Large intestine (tissue), 3 donors: ENCODE results near the gene STK4. TPM values are rescaled to one million over a fixed set of nuclear protein-coding genes. Genes with fewer than 3 reads are reported as not detected.

Source experiments
- DNase-seq, 2 donors: peaks; one replicate each; pipeline versions ENCODE4 v3.0.0 to v3.0.0-alpha.2; 2013
- H3K27ac ChIP-seq: one replicate; pipeline ENCODE4 v1.5.1; 2013; ENCODE audit warnings: low read length
- H3K27me3 ChIP-seq: 2 replicates; pipeline ENCODE4 v1.6.1; 2013; ENCODE audit warnings: low read length; ENCODE audit not compliant: control insufficient read depth, insufficient read depth
- H3K36me3 ChIP-seq: 2 replicates; pipeline ENCODE4 v1.6.1; 2013; ENCODE audit warnings: low read length; ENCODE audit not compliant: control insufficient read depth, insufficient read depth
- H3K4me1 ChIP-seq: one replicate; pipeline ENCODE4 v1.6.1; 2013; ENCODE audit warnings: low read length; ENCODE audit not compliant: control insufficient read depth, insufficient read depth
- H3K4me3 ChIP-seq: one replicate; pipeline ENCODE4 v1.5.1; 2013; ENCODE audit warnings: low read length
- H3K9me3 ChIP-seq: one replicate; pipeline ENCODE4 v1.6.1; 2013; ENCODE audit warnings: mild to moderate bottlenecking, low read depth, low read length, moderate library complexity; ENCODE audit not compliant: control insufficient read depth
- WGBS: methylation state at CpG from one replicate; pipeline ENCODE4 v1.1.5; 2013; ENCODE audit warnings: low lambda C conversion rate; ENCODE audit not compliant: insufficient coverage; 5-methylcytosine and 5-hydroxymethylcytosine counted together
- polyA plus RNA-seq: library from polyadenylated mRNA; unstranded; fragments of 120-200 nt; gene quantifications from one replicate; pipeline ENCODE4 v1.2.1, GENCODE V29; 2013

The STK4 gene
- polyA plus RNA-seq, 1 donor, result 15.8 TPM

DNA sequence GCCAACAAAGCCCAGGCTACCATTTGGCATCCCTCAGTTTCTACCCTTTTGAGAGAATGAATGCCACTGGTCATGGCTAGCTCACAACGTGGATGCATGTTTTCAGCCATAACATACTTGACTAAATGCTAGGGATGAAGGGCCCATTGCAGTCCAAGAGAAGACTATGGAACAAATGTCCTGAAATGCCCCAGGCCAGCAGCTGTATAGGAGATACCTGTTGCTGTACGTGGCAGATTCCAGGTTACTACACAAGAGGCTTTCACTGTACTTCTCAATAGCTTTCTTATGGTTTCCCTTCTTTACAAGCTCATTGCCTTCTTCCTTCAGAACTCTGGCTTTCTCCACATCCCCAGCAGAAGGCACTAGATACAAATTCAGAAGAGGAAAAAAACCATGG is 17.8 kb upstream of the STK4 start:
- WGBS, result 100% methylated on average over 1 of the region's 2 CpGs

DNA sequence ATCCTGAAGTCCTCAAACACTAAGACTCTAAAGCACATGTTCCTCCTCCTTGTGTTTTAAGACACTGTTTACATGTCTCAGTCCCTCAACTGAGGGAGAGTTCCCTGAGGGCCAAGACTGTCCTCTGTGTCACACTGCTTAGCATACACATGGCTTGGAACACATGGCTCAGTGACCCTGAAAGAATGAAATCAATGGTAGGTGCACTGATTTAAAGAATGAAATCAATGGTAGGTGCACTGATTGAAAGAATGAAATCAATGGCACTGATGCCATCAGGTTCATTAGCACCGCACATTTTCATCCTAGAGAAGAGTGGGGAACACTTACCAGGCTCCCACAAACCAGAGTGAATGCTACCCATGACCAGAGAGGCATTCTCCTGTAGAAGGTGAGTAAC is 15.9 kb upstream of the STK4 start:
- no peaks in the 10 kb centered on the region for H3K9me3 ChIP-seq
- no peaks in the 10 kb centered on the region for H3K27me3 ChIP-seq
- no peak for DNase-seq
- H3K4me1 ChIP-seq, result no peaks in the 10 kb centered on the region
- no peak overlapping the region for H3K27ac ChIP-seq
- no CpG with 5 or more reads among the region's 1 CpG for WGBS
- peaks cover 77% of the 10 kb centered on the region for H3K36me3 ChIP-seq
- no peak overlapping the region for H3K4me3 ChIP-seq

More for the DNA sequence above, 17.8 kb upstream of the STK4 start:
- no peak overlapping the region for H3K4me3 ChIP-seq
- no peak for DNase-seq
- no peaks in the 10 kb centered on the region for H3K9me3 ChIP-seq
- no peaks in the 10 kb centered on the region for H3K27me3 ChIP-seq
- H3K4me1 ChIP-seq, result no peaks in the 10 kb centered on the region
- peaks cover 70% of the 10 kb centered on the region for H3K36me3 ChIP-seq
- H3K27ac ChIP-seq, result no peak overlapping the region

DNA sequence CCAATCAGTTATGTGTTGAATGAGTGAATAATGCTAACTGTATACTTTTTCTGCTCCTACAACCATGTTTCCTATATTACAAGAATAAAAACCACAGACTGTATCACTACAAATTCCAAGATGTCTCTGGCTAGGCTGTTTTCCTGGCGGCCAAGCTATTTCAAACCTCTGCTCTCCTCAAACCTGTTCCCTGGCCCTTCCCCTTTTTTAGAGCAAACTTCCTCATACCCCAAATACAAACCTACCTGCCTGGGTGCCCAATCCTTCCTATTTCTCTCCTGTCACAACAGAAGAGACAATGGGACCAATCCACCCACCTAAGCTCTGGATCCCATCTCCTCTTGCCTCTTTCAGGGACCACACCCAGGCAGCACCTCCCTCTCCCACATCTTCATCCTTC is 13.6 kb upstream of the STK4 start:
- H3K4me1 ChIP-seq, result no peaks in the 10 kb centered on the region
- peaks cover 78% of the 10 kb centered on the region for H3K36me3 ChIP-seq
- H3K27me3 ChIP-seq, result no peaks in the 10 kb centered on the region
- WGBS, result 80% methylated on average over 1 of the region's 1 CpG
- H3K4me3 ChIP-seq, result no peak overlapping the region
- no peak for DNase-seq
- no peak overlapping the region for H3K27ac ChIP-seq
- H3K9me3 ChIP-seq, result no peaks in the 10 kb centered on the region

DNA sequence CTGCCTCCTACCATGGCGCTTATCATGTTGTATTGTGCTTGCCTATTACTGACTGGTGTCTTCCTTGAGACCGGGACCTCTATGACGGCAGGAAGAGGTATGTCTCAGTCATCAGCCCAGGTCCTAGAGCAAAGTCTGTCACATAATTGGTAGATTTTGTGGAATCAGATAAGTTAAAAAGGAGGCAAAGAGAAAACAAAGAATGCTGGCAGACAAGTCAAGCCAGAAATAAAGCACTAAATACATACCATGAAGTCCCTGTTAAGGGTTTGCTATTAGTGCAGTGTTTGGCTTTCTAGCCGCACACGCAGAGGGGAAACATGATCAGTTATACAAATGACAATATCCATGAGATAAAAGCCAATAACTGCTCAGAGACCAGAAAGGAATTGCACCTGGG is 12.1 kb upstream of the STK4 start:
- WGBS, result 100% methylated on average over 1 of the region's 5 CpGs
- peak in 1 of 2 donors; percentile 16 for DNase-seq
- Histone ChIP-seq H3K4me3 (no peak overlapping the region), H3K27ac (no peak overlapping the region), H3K27me3 (no peaks in the 10 kb centered on the region), H3K4me1 (peaks cover 6% of the 10 kb centered on the region), H3K9me3 (no peaks in the 10 kb centered on the region), H3K36me3 (peaks cover 65% of the 10 kb centered on the region)

DNA sequence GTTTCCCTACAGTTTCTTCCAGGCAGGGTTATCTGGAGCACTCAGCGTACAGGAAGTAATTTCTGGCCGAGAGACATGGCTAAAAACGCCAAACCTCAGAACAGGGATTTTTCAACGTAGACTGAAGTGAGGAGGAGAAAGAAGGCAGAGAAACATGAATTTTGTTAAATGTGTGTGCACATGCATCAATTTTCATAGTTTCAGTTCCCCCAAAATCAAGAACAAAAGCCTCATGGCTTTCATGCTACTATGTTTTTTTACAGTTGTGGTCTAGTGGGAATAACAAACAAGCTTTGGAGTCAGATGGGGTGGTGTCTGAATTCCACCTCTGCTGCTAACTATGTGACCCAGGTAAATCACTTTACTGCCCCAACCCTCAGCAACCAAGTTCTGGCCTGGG is 11.0 kb upstream of the STK4 start:
- DNase-seq, result no peak
- Histone ChIP-seq H3K4me1 (peaks cover 6% of the 10 kb centered on the region), H3K27ac (no peak overlapping the region), H3K9me3 (no peaks in the 10 kb centered on the region), H3K27me3 (no peaks in the 10 kb centered on the region), H3K36me3 (peaks cover 57% of the 10 kb centered on the region), H3K4me3 (no peak overlapping the region)
- WGBS, result no CpG with 5 or more reads among the region's 4 CpGs

DNA sequence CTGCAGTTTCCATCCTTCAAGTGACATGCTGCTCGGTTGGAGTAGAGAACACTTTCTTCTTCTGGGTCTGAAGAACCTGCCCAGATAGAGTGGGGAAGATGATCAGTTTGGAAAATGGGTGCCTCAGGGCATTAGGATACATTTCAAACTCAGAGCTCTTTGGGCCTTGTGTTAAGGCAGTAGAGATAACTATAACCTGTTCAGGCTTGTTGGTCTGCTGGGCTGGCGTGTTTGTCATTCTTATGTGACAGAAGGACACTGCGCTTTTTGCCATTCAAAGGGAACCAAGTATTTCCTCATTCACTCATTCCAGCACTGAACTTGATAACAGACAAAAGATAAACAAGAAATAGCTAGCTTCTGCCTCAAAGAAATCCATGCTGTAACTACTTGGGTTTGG is 9.9 kb upstream of the STK4 start:
- Histone ChIP-seq H3K4me1 (peaks cover 9% of the 10 kb centered on the region), H3K4me3 (no peak overlapping the region), H3K27ac (no peak overlapping the region), H3K9me3 (no peaks in the 10 kb centered on the region), H3K27me3 (no peaks in the 10 kb centered on the region), H3K36me3 (peaks cover 46% of the 10 kb centered on the region)
- no peak for DNase-seq
- WGBS, result no CpG with 5 or more reads among the region's 3 CpGs

DNA sequence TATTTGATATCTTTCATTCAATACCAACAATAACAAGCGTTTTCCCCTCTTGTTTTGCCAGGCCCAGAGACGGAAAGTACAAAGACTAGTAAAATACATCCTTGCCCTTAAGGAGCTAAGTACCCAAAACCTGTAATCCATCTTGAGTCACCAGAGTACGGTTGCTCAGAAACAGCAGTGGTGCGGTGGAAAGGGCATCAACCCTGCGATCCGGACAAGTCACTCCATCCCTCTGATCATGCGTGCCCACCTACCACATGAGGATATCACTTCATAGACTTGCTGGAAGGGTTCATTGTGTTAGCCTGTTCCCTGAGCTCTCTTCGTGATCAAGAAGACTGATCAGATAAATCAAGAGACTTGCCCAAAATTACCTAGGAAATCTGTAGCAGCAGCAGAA is 8.0 kb upstream of the STK4 start:
- H3K4me1 ChIP-seq, result peaks cover 9% of the 10 kb centered on the region
- no peaks in the 10 kb centered on the region for H3K27me3 ChIP-seq
- H3K9me3 ChIP-seq, result no peaks in the 10 kb centered on the region
- no peak overlapping the region for H3K27ac ChIP-seq
- peaks cover 30% of the 10 kb centered on the region for H3K36me3 ChIP-seq
- DNase-seq, result no peak
- no peak overlapping the region for H3K4me3 ChIP-seq
- no CpG with 5 or more reads among the region's 8 CpGs for WGBS

DNA sequence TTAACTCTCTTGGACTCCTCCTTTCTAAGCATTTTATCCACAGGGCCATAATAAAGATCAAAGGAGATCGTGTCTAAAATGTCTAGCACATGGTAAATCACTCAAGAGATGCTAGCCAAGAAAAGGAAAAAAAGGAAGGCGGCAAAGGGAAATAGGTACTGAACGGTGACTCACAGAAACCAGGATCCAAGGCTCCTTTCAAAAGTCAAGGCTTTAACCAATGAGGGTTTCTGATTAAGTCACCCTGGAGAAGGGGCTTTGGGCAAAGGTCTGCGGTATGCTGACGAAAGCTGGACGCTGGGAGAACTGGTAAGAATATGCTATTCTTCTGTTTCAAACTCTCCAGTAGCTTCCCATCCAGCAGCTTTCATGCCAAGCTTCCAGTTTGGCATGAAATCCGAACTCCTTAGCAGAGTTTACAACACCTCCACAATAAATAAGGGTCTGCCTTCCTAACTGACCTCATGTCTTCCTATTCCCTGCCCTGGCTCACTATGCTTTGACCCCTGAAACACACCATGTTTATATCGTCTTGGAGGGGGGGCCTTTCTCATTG is 7.2 kb upstream of the STK4 start:
- Histone ChIP-seq H3K27ac (no peak overlapping the region), H3K27me3 (no peaks in the 10 kb centered on the region), H3K9me3 (no peaks in the 10 kb centered on the region), H3K4me3 (peak overlapping the region; percentile 79), H3K36me3 (peaks cover 21% of the 10 kb centered on the region), H3K4me1 (peaks cover 9% of the 10 kb centered on the region)
- WGBS, result 0% methylated on average over 1 of the region's 8 CpGs
- peak; percentile 15 to 54 for DNase-seq

DNA sequence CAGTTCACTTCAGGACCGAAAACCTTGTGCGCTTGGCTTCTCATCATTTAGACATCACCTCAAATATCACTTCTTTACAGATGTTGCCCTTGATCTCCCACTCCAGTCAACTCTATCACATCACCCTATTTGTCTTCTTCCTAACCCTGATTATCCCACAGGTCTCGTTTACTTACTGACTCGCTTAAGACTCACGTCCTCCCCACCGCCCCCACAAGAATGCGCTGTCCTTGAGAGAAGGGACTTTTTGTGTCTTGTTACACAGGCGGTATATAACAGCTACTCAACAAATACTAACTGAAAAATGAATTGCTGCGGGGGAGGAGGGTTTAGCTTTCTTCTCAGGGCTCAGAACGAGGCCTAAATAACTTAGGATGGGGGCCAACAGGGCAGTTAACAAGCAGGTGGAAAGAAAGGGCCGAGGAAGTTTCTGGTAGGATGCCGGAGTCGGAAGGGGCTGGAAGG is 6.6 kb upstream of the STK4 start:
- 0% methylated on average over 2 of the region's 13 CpGs for WGBS
- DNase-seq, result peak in 1 of 2 donors; percentile 59

DNA sequence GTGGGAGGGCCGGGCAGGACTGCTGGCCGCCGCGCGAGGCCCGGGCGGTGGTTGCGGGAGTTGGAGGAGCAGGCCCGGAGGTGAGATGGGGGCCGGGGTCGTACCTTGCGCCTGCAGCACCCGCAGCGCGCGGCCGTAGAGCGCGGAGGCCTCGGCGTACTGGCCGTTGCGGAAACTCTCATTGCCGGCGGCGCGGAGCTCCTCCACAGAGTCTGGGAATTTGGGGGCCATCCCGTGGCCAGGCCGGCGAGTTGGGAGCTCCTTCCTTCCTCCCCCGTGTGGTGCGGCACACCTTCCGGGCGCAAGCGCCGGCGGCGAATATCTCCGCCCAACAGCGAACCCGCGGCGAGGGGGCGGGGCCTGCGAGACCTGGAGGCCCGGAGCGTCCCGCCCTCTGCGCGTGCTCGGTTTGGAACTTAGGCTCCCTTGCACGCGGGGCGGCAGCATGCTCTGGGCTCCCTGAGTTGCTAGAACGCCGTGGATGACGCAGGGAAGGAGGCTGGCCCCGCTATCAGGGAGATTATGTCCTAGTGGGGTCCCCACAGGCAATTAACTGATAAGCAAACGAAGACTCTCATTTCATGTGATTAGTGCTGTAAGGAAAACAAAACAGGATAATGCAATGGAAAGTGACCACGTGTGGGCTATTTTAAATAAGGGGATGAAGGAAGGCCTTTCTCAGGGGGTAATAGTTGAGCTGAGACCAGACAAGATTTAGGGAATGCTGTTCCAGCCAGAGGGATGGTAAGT is 6.0 kb upstream of the STK4 start, which contains the start of gene TOMM34:
Gene TOMM34 (minus strand): TSS at position 295 of the 750 bp plus-strand sequence. CDS start 64 bp downstream, at position 231.
- Histone ChIP-seq H3K9me3 (no peaks in the 10 kb centered on the region), H3K4me1 (peaks cover 10% of the 10 kb centered on the region), H3K27me3 (no peaks in the 10 kb centered on the region), H3K36me3 (peaks cover 11% of the 10 kb centered on the region), H3K27ac (peak within 1 kb of the TSS; percentile 61), H3K4me3 (peak within 1 kb of the TSS; percentile 79)
- peak; percentile 94 to 96 for DNase-seq
- no CpG with 5 or more reads among the region's 60 CpGs for WGBS

More for the DNA sequence above, 6.6 kb upstream of the STK4 start:
- peaks cover 16% of the 10 kb centered on the region for H3K36me3 ChIP-seq
- peaks cover 9% of the 10 kb centered on the region for H3K4me1 ChIP-seq
- H3K27ac ChIP-seq, result peak overlapping the region; percentile 61
- H3K27me3 ChIP-seq, result no peaks in the 10 kb centered on the region
- peak overlapping the region; percentile 79 for H3K4me3 ChIP-seq
- H3K9me3 ChIP-seq, result no peaks in the 10 kb centered on the region
